ENCODE results near the gene SMYD2.

GRCh38 chr1:214287884-214288283 is 6.9 kb downstream of the SMYD2 start:
- TF ChIP-seq ATF3 (IDR thresholded peaks at IDR 0.05) (no peak), CTCF (IDR thresholded peaks at IDR 0.05 in 2 of 3, conservative IDR thresholded peaks at IDR 0.05 in 1 of 3; ENCODE audit: borderline replicate concordance in 1 of 3, insufficient read depth in 1 of 3, low read depth in 2 of 3, low read length in 2 of 3) (no peak), POLR2A (IDR thresholded peaks at IDR 0.05; ENCODE audit: borderline replicate concordance, extremely low read depth, insufficient read depth, insufficient read length) (no peak), RAD21 (IDR thresholded peaks at IDR 0.05; ENCODE audit: low read depth) (no peak), YY1 (IDR thresholded peaks at IDR 0.05; ENCODE audit: extremely low read depth, insufficient replicate concordance, low read depth, low read length) (no peak), POLR2AphosphoS5 (IDR thresholded peaks at IDR 0.05; ENCODE audit: low read depth, low read length) (no peak), ZNF274 (IDR thresholded peaks at IDR 0.05; ENCODE audit: low read depth, low read length) (no peak), JUND (IDR thresholded peaks at IDR 0.05) (no peak), CBX3 (IDR thresholded peaks at IDR 0.05; ENCODE audit: low read depth) (no peak)
